Liver (tissue), 9 donors: ENCODE data around the gene HIVEP2. TPM values are rescaled to one million over a fixed set of nuclear protein-coding genes. Genes with fewer than 3 reads are reported as not detected.

Source experiments
- DNase-seq: peaks from one replicate; pipeline ENCODE4 v3.0.0-alpha.2; 2017; ENCODE audit warnings: low spot score
- H3K27ac ChIP-seq, 2 donors: one replicate each; pipeline ENCODE4 v1.7.0; 2013; ENCODE audit warnings: inconsistent platforms in 2 of 2, low read length in 2 of 2, control low read depth in 1 of 2, low read depth in 1 of 2, mild to moderate bottlenecking in 1 of 2
- H3K27me3 ChIP-seq, 4 donors: one replicate each; pipeline versions ENCODE4 v1.6.1 to v1.7.0; 2013; ENCODE audit warnings: low read length in 3 of 4, inconsistent platforms in 1 of 4, mild to moderate bottlenecking in 1 of 4, moderate library complexity in 1 of 4; ENCODE audit not compliant: control insufficient read depth in 4 of 4, insufficient read depth in 4 of 4
- H3K36me3 ChIP-seq, 4 donors: one replicate each; pipeline versions ENCODE4 v1.6.1 to v1.7.0; 2013; ENCODE audit warnings: low read length in 3 of 4, mild to moderate bottlenecking in 3 of 4, low read depth in 1 of 4, moderate library complexity in 1 of 4; ENCODE audit not compliant: control insufficient read depth in 4 of 4, insufficient read depth in 3 of 4
- H3K4me1 ChIP-seq, 4 donors: one replicate each; pipeline versions ENCODE4 v1.6.1 to v1.7.0; 2013; ENCODE audit warnings: low read length in 3 of 4, mild to moderate bottlenecking in 3 of 4, moderate library complexity in 1 of 4; ENCODE audit not compliant: control insufficient read depth in 4 of 4, insufficient read depth in 4 of 4
- H3K4me3 ChIP-seq, 3 donors: one replicate each; pipeline versions ENCODE4 v1.6.1 to v1.7.0; 2013; ENCODE audit warnings: low read length in 3 of 3, control low read depth in 1 of 3, low read depth in 1 of 3, mild to moderate bottlenecking in 1 of 3
- H3K9ac ChIP-seq, 2 donors: one replicate each; pipeline ENCODE4 v1.7.0; 2013; ENCODE audit warnings: low read length in 2 of 2, mild to moderate bottlenecking in 2 of 2, moderate library complexity in 2 of 2, control low read depth in 1 of 2, low read depth in 1 of 2
- H3K9me3 ChIP-seq, 4 donors: one replicate each; pipeline versions ENCODE4 v1.6.1 to v1.7.0; 2013; ENCODE audit warnings: low read length in 3 of 4; ENCODE audit not compliant: control insufficient read depth in 4 of 4
- EGR1 ChIP-seq, 2 donors: IDR thresholded peaks; 2 replicates each; pipeline ENCODE4 v1.6.1; 2016 to 2018; ENCODE audit warnings: antibody characterized with exemption in 2 of 2, low read depth in 2 of 2
- FOXA1 ChIP-seq: IDR thresholded peaks from 2 replicates; pipeline ENCODE4 v1.6.1; 2016; ENCODE audit warnings: antibody characterized with exemption
- FOXA2 ChIP-seq: IDR thresholded peaks from 2 replicates; pipeline ENCODE4 v1.6.1; 2016; ENCODE audit warnings: antibody characterized with exemption
- GABPA ChIP-seq, 2 donors: IDR thresholded peaks in 1 of 2; conservative IDR thresholded peaks in 1 of 2; 2 replicates each; pipeline ENCODE4 v1.6.1; 2016; ENCODE audit warnings: antibody characterized with exemption in 2 of 2, mild to moderate bottlenecking in 1 of 2, moderate library complexity in 1 of 2
- HNF4A ChIP-seq, 2 donors: conservative IDR thresholded peaks; 2 replicates each; pipeline ENCODE4 v1.6.1; 2016; ENCODE audit warnings: antibody characterized with exemption in 2 of 2, mild to moderate bottlenecking in 2 of 2
- HNF4G ChIP-seq: IDR thresholded peaks from 2 replicates; pipeline ENCODE4 v1.6.1; 2016; ENCODE audit warnings: antibody characterized with exemption
- JUND ChIP-seq, 2 donors: IDR thresholded peaks; 2 replicates each; pipeline ENCODE4 v1.6.1; 2016; ENCODE audit warnings: antibody characterized with exemption in 2 of 2
- NR2F2 ChIP-seq: IDR thresholded peaks from 2 replicates; pipeline ENCODE4 v1.6.1; 2016; ENCODE audit warnings: antibody characterized with exemption
- RAD21 ChIP-seq, 2 donors: IDR thresholded peaks; 2 replicates each; pipeline ENCODE4 v1.6.1; 2016; ENCODE audit warnings: antibody characterized with exemption in 2 of 2, mild to moderate bottlenecking in 2 of 2
- RXRA ChIP-seq, 2 donors: IDR thresholded peaks; 2 replicates each; pipeline ENCODE4 v1.6.1; 2017 to 2018; ENCODE audit warnings: antibody characterized with exemption in 2 of 2, mild to moderate bottlenecking in 1 of 2
- SP1 ChIP-seq: IDR thresholded peaks from 2 replicates; pipeline ENCODE4 v1.6.1; 2018; ENCODE audit warnings: antibody characterized with exemption, mild to moderate bottlenecking
- TAF1 ChIP-seq: conservative IDR thresholded peaks from 2 replicates; pipeline ENCODE4 v1.6.1; 2016; ENCODE audit warnings: antibody characterized with exemption, mild to moderate bottlenecking
- YY1 ChIP-seq: IDR thresholded peaks from 2 replicates; pipeline ENCODE4 v1.6.1; 2016; ENCODE audit warnings: antibody characterized with exemption, mild to moderate bottlenecking
- WGBS: extraction: QIAGEN DNeasy Blood & Tissue Kit; methylation state at CpG from one replicate; pipeline ENCODE4 v1.1.7; 2013; 5-methylcytosine and 5-hydroxymethylcytosine counted together
- polyA plus RNA-seq, 2 donors: library from polyadenylated mRNA; stranded (reverse) in 1 of 2; unstranded in 1 of 2; fragments of 200-250 nt in 1 of 2; fragments of >200 nt in 1 of 2; fragmentation: Nextera tagmentation in 1 of 2; extraction: Ambion mirVana in 1 of 2; gene quantifications; one replicate each; pipeline versions ENCODE4 v1.2.1 to v1.2.3, GENCODE V29; 2013 to 2015
- total RNA-seq, 2 donors: library from RNA; depleted of rRNA; stranded (reverse); fragments of >200 nt; gene quantifications; one replicate each; pipeline ENCODE4 v1.2.3, GENCODE V29; 2014
- TF ChIP-seq, protein P1 (sequence below): IDR thresholded peaks from 2 replicates; pipeline ENCODE4 v1.6.1; 2016; ENCODE audit warnings: antibody characterized with exemption
- TF ChIP-seq, protein P2 (sequence below): fragments of 150-350 bp; IDR thresholded peaks from 2 replicates; pipeline ENCODE4 v1.5.1; 2017; ENCODE audit warnings: improper control_type of control experiment, low read depth, low read length; ENCODE audit not compliant: missing input control
- TF ChIP-seq, protein P3 (sequence below): IDR thresholded peaks from 2 replicates; pipeline ENCODE4 v1.6.1; 2016; ENCODE audit warnings: antibody characterized with exemption
- TF ChIP-seq, protein P4 (sequence below): IDR thresholded peaks from 2 replicates; pipeline ENCODE4 v1.6.1; 2016; ENCODE audit warnings: antibody characterized with exemption, mild to moderate bottlenecking
- TF ChIP-seq, protein P5 (sequence below): IDR thresholded peaks from 2 replicates; pipeline ENCODE4 v1.6.1; 2016; ENCODE audit warnings: antibody characterized with exemption
- donor health status: healthy.
- donor health status: healthy.
- donor health status: healthy.
- donor health status: healthy.
- donor health status: healthy.

Gene HIVEP2
- total and polyA plus RNA-seq, 4 donors: 0.82 to 6.6 (median 1.3) TPM

DNA sequence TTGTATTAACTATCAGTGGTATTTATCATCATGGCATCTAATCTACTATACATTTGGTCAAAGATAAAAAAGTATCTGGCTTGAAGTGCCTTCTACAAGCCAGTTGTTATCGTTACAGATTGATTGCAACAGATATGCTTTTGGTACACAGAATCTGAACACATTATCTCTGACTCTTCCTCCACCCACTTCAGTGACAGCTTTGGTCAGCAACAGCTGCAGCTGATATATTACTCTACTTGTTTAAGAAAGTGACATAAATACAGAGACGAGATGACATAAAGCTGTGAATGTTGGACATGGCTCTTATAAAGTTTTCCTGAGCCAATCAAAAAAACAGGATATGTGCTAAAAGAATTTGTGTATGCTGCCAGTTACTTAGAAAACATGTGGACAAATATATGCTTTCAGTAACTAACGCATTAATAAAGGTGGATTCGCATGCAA, 77.6 kb downstream of the HIVEP2 start:
- Histone ChIP-seq H3K9ac (no peak overlapping the region), H3K4me3 (no peak overlapping the region), H3K4me1 (peaks cover 11 to 20% (median 15%) of the 10 kb centered on the region in 4 donors), H3K36me3 (no peaks in the 10 kb centered on the region), H3K9me3 (no peaks in the 10 kb centered on the region), H3K27ac (peak overlapping the region; percentile 21 to 38), H3K27me3 (no peaks in the 10 kb centered on the region)
- DNase-seq: no peak
- 38% methylated on average over 4 of the region's 4 CpGs for WGBS
- TF ChIP-seq, protein P1, sequence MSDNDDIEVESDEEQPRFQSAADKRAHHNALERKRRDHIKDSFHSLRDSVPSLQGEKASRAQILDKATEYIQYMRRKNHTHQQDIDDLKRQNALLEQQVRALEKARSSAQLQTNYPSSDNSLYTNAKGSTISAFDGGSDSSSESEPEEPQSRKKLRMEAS: no peak
- TF ChIP-seq TAF1 (no peak), HNF4G (no peak)

DNA sequence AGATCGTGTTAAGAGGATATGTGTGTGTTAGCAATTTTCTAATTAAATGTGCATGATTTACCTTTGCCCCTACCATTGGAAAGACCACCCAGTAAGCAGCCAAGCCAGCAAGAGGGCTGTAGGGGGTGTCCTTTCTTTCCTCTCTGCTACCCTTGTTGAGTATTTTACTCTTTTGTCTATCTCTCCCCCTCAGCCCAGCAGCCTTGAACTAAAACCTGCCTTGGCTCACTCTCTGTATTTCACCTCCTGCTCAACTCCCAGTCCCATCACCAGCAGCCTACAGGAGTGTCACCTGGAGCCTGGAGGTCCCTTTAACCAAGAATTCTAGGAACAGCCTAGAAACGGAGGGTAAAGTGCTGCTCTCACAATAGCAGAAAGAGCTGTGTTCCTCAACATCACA, 81.0 kb downstream of the HIVEP2 start:
- H3K9ac ChIP-seq: no peak overlapping the region
- no peak for DNase-seq
- no peak overlapping the region for H3K27ac ChIP-seq
- peaks cover 5 to 11% (median 8%) of the 10 kb centered on the region in 4 donors for H3K4me1 ChIP-seq
- H3K4me3 ChIP-seq: no peak overlapping the region
- TF ChIP-seq JUND (IDR thresholded peaks at IDR 0.05) (no peak), NR2F2 (no peak), YY1 (no peak), RAD21 (IDR thresholded peaks at IDR 0.05) (no peak), EGR1 (IDR thresholded peaks at IDR 0.05; ENCODE audit: low read depth in 2 of 2) (no peak), RXRA (IDR thresholded peaks at IDR 0.05) (no peak), FOXA2 (no peak), HNF4A (conservative IDR thresholded peaks at IDR 0.05) (no peak), SP1 (no peak), TAF1 (no peak), FOXA1 (no peak), GABPA (IDR thresholded peaks at IDR 0.05 in 1 of 2, conservative IDR thresholded peaks at IDR 0.05 in 1 of 2) (no peak), HNF4G (no peak)
- TF ChIP-seq, protein P2, sequence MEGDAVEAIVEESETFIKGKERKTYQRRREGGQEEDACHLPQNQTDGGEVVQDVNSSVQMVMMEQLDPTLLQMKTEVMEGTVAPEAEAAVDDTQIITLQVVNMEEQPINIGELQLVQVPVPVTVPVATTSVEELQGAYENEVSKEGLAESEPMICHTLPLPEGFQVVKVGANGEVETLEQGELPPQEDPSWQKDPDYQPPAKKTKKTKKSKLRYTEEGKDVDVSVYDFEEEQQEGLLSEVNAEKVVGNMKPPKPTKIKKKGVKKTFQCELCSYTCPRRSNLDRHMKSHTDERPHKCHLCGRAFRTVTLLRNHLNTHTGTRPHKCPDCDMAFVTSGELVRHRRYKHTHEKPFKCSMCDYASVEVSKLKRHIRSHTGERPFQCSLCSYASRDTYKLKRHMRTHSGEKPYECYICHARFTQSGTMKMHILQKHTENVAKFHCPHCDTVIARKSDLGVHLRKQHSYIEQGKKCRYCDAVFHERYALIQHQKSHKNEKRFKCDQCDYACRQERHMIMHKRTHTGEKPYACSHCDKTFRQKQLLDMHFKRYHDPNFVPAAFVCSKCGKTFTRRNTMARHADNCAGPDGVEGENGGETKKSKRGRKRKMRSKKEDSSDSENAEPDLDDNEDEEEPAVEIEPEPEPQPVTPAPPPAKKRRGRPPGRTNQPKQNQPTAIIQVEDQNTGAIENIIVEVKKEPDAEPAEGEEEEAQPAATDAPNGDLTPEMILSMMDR: no peak
- TF ChIP-seq, protein P3, sequence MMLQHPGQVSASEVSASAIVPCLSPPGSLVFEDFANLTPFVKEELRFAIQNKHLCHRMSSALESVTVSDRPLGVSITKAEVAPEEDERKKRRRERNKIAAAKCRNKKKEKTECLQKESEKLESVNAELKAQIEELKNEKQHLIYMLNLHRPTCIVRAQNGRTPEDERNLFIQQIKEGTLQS: no peak
- TF ChIP-seq, protein P1: no peak
- TF ChIP-seq, protein P4, sequence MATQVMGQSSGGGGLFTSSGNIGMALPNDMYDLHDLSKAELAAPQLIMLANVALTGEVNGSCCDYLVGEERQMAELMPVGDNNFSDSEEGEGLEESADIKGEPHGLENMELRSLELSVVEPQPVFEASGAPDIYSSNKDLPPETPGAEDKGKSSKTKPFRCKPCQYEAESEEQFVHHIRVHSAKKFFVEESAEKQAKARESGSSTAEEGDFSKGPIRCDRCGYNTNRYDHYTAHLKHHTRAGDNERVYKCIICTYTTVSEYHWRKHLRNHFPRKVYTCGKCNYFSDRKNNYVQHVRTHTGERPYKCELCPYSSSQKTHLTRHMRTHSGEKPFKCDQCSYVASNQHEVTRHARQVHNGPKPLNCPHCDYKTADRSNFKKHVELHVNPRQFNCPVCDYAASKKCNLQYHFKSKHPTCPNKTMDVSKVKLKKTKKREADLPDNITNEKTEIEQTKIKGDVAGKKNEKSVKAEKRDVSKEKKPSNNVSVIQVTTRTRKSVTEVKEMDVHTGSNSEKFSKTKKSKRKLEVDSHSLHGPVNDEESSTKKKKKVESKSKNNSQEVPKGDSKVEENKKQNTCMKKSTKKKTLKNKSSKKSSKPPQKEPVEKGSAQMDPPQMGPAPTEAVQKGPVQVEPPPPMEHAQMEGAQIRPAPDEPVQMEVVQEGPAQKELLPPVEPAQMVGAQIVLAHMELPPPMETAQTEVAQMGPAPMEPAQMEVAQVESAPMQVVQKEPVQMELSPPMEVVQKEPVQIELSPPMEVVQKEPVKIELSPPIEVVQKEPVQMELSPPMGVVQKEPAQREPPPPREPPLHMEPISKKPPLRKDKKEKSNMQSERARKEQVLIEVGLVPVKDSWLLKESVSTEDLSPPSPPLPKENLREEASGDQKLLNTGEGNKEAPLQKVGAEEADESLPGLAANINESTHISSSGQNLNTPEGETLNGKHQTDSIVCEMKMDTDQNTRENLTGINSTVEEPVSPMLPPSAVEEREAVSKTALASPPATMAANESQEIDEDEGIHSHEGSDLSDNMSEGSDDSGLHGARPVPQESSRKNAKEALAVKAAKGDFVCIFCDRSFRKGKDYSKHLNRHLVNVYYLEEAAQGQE: no peak
- TF ChIP-seq, protein P5, sequence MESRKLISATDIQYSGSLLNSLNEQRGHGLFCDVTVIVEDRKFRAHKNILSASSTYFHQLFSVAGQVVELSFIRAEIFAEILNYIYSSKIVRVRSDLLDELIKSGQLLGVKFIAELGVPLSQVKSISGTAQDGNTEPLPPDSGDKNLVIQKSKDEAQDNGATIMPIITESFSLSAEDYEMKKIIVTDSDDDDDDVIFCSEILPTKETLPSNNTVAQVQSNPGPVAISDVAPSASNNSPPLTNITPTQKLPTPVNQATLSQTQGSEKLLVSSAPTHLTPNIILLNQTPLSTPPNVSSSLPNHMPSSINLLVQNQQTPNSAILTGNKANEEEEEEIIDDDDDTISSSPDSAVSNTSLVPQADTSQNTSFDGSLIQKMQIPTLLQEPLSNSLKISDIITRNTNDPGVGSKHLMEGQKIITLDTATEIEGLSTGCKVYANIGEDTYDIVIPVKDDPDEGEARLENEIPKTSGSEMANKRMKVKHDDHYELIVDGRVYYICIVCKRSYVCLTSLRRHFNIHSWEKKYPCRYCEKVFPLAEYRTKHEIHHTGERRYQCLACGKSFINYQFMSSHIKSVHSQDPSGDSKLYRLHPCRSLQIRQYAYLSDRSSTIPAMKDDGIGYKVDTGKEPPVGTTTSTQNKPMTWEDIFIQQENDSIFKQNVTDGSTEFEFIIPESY: no peak
- H3K9me3 ChIP-seq: no peaks in the 10 kb centered on the region
- no peaks in the 10 kb centered on the region for H3K27me3 ChIP-seq
- H3K36me3 ChIP-seq: no peaks in the 10 kb centered on the region
- 78% methylated on average over 2 of the region's 2 CpGs for WGBS
